Breast epithelium (tissue), 4 donors: ENCODE measurements around the gene TECR. TPM values are rescaled to one million over a fixed set of nuclear protein-coding genes. Genes with fewer than 3 reads are reported as not detected.
"Not testable (repeated sequence)": the region's sequence is repeated elsewhere in the genome, so short reads cannot be mapped to it uniquely, and the experiment has no call there.

ENCODE experiments used
- DNase-seq, 2 donors: peaks; one replicate each; pipeline ENCODE4 v3.0.0-alpha.2; 2019; ENCODE audit warnings: low spot score in 2 of 2
- H3K27ac ChIP-seq, 2 donors: fragments of 200-600 bp; sonication (generic) in 1 of 2; one replicate each; pipeline ENCODE4 v1.5.1; 2016 to 2019; ENCODE audit warnings: mild to moderate bottlenecking in 1 of 2
- H3K27me3 ChIP-seq, 2 donors: fragments of 200-600 bp; sonication (generic) in 1 of 2; one replicate each; pipeline versions ENCODE4 v1.5.1 to v1.6.0; 2017 to 2019; ENCODE audit warnings: control low read depth in 1 of 2, mild to moderate bottlenecking in 1 of 2
- H3K36me3 ChIP-seq: fragments of 200-600 bp; one replicate; pipeline ENCODE4 v1.5.1; 2019
- H3K4me1 ChIP-seq, 2 donors: fragments of 200-600 bp; sonication (generic); one replicate each; pipeline ENCODE4 v1.5.1; 2016 to 2019; ENCODE audit warnings: control low read depth in 1 of 2
- H3K4me3 ChIP-seq, 3 donors: fragments of 200-600 bp; sonication (generic); 1 replicate in 2 of 3; 2 replicates in 1 of 3; pipeline ENCODE4 v1.5.1; 2016 to 2019; ENCODE audit warnings: mild to moderate bottlenecking in 3 of 3, moderate library complexity in 2 of 3
- H3K9me3 ChIP-seq, 2 donors: fragments of 200-600 bp; sonication (generic) in 1 of 2; one replicate each; pipeline ENCODE4 v1.5.1; 2016 to 2019; ENCODE audit warnings: control low read depth in 1 of 2
- CTCF ChIP-seq, 3 donors: fragments of 450-650 bp; IDR thresholded peaks; one replicate each; pipeline ENCODE4 v1.5.1; 2016 to 2017; ENCODE audit warnings: antibody characterized with exemption in 3 of 3, mild to moderate bottlenecking in 3 of 3, moderate library complexity in 3 of 3
- POLR2A ChIP-seq: fragments of 450-650 bp; IDR thresholded peaks from one replicate; pipeline ENCODE4 v1.6.1; 2016; ENCODE audit warnings: antibody characterized with exemption, mild to moderate bottlenecking, moderate library complexity
- POLR2AphosphoS5 ChIP-seq, 3 donors: sonication (generic); formaldehyde crosslinking; IDR thresholded peaks; one replicate each; pipeline ENCODE4 v1.6.1; 2017; ENCODE audit warnings: antibody characterized with exemption in 3 of 3
- intact Hi-C: fragments of 100-400 bp; cut with DNase I; formaldehyde crosslinking; loops from one replicate; pipeline ENCODE4 v1.15.1; 2023; ENCODE audit warnings: low total_unique reads
- total RNA-seq, 3 donors: library from RNA; depleted of rRNA; stranded (reverse); fragments of >200 nt; gene quantifications; one replicate each; pipeline ENCODE4 v1.1.0, GENCODE V29; 2016

The TECR gene
- total RNA-seq, 3 donors from 2014 or later: 36.1 to 66.9 (median 43.4) TPM

GRCh38 chr19:14503285-14503684, 26.1 kb upstream of the TECR start:
- Histone ChIP-seq H3K9me3 (no peaks in the 10 kb centered on the region), H3K27me3 (no peaks in the 10 kb centered on the region), H3K4me3 (no peak overlapping the region), H3K4me1 (peaks cover 0 to 3% of the 10 kb centered on the region in 2 donors), H3K27ac (peak overlapping the region; percentile 45 to 92), H3K36me3 (no peaks in the 10 kb centered on the region)
- no peak for DNase-seq
- no peak for TF ChIP-seq POLR2AphosphoS5 (IDR thresholded peaks at IDR 0.05)
- no peak for TF ChIP-seq CTCF (IDR thresholded peaks at IDR 0.05)
- no peak for TF ChIP-seq POLR2A
- intact Hi-C loops: loop anchor here (5.0 kb wide), 1 partner anchor 1759 kb away; no protein-coding TSS in a partner anchor

- intact Hi-C loops: loop anchor here (5.0 kb wide), 1 partner anchor 1758 kb away; no protein-coding TSS in a partner anchor
- DNase-seq, H3K27me3 ChIP-seq, H3K36me3 ChIP-seq, H3K4me3 ChIP-seq, H3K4me1 ChIP-seq, H3K9me3 ChIP-seq: not testable (repeated sequence)
- H3K27ac ChIP-seq: peak overlapping the region; percentile 38 to 92
Measured at GRCh38 chr19:14504575-14504974, 24.8 kb upstream of the TECR start.

- Histone ChIP-seq H3K36me3 (no peaks in the 10 kb centered on the region), H3K9me3 (no peaks in the 10 kb centered on the region), H3K27me3 (no peaks in the 10 kb centered on the region), H3K4me1 (peaks cover 0 to 3% of the 10 kb centered on the region in 2 donors), H3K4me3 (no peak overlapping the region), H3K27ac (peak overlapping the region; percentile 86 to 92)
- intact Hi-C loops: no loop called here
- peak; percentile 70 to 73 for DNase-seq
- TF ChIP-seq POLR2A: no peak
- peak in 1 of 3 donors; percentile 34 for TF ChIP-seq POLR2AphosphoS5 (IDR thresholded peaks at IDR 0.05)
- TF ChIP-seq CTCF (IDR thresholded peaks at IDR 0.05): peak; percentile 34 to 58 (median 58)
Measured at GRCh38 chr19:14505488-14506239, 23.7 kb upstream of the TECR start.

GRCh38 chr19:14507704-14508542, 21.5 kb upstream of the TECR start:
- Histone ChIP-seq H3K27me3 (no peaks in the 10 kb centered on the region), H3K4me3 (no peak overlapping the region), H3K36me3 (no peaks in the 10 kb centered on the region), H3K27ac (peak overlapping the region in 1 of 2 donors; percentile 92), H3K9me3 (no peaks in the 10 kb centered on the region), H3K4me1 (no peaks in the 10 kb centered on the region)
- intact Hi-C loops: no loop called here
- no peak for TF ChIP-seq POLR2AphosphoS5 (IDR thresholded peaks at IDR 0.05)
- TF ChIP-seq POLR2A: no peak
- TF ChIP-seq CTCF (IDR thresholded peaks at IDR 0.05): no peak
- no peak for DNase-seq

GRCh38 chr19:14510311-14511228, 18.8 kb upstream of the TECR start:
- Histone ChIP-seq H3K27me3 (no peaks in the 10 kb centered on the region), H3K4me3 (peak overlapping the region in 2 of 3 donors; percentile 11 to 13), H3K27ac (peak overlapping the region; percentile 19 to 64), H3K36me3 (peaks cover 3% of the 10 kb centered on the region), H3K9me3 (no peaks in the 10 kb centered on the region), H3K4me1 (peaks cover under 1 to 3% of the 10 kb centered on the region in 2 donors)
- intact Hi-C loops: no loop called here
- no peak for DNase-seq
- TF ChIP-seq POLR2AphosphoS5 (IDR thresholded peaks at IDR 0.05) (peak in 1 of 3 donors; percentile 73), CTCF (IDR thresholded peaks at IDR 0.05) (no peak), POLR2A (no peak)
